ENCODE data around the gene TRRAP.

TRRAP gene

GRCh38 chr7:98949336-98950044, 71.2 kb downstream of the TRRAP start:
- DNase-seq (ENCODE audit: low read depth in 3 of 3): no peak

GRCh38 chr7:98955992-98956391, 77.7 kb downstream of the TRRAP start:
- no peak for DNase-seq (ENCODE audit: low read depth in 3 of 3)

- DNase-seq (ENCODE audit: low read depth in 3 of 3): no peak
Measured at GRCh38 chr7:98956469-98956868, 78.1 kb downstream of the TRRAP start.

GRCh38 chr7:98956937-98957336, 78.6 kb downstream of the TRRAP start:
- no peak for DNase-seq (ENCODE audit: low read depth in 3 of 3)

GRCh38 chr7:98957766-98958165, 79.4 kb downstream of the TRRAP start:
- DNase-seq (ENCODE audit: low read depth in 3 of 3): no peak

GRCh38 chr7:98958968-98959367, 80.6 kb downstream of the TRRAP start:
- DNase-seq (ENCODE audit: low read depth in 3 of 3): no peak

- no peak for DNase-seq (ENCODE audit: low read depth in 3 of 3)
Measured at GRCh38 chr7:98963305-98963704, 85.0 kb downstream of the TRRAP start.

- DNase-seq (ENCODE audit: low read depth in 3 of 3): no peak
Measured at GRCh38 chr7:98964596-98964995, 86.3 kb downstream of the TRRAP start.

- DNase-seq (ENCODE audit: low read depth in 3 of 3): no peak
Measured at GRCh38 chr7:98968621-98969020, 90.3 kb downstream of the TRRAP start.

GRCh38 chr7:98969386-98969785, 91.1 kb downstream of the TRRAP start:
- no peak for DNase-seq (ENCODE audit: low read depth in 3 of 3)

GRCh38 chr7:98970016-98970615, 91.8 kb downstream of the TRRAP start:
- no peak for DNase-seq (ENCODE audit: low read depth in 3 of 3)

- no peak for DNase-seq (ENCODE audit: low read depth in 3 of 3)
Measured at GRCh38 chr7:98970805-98971204, 92.5 kb downstream of the TRRAP start.

- no peak for DNase-seq (ENCODE audit: low read depth in 3 of 3)
Measured at GRCh38 chr7:98974205-98974604, 95.9 kb downstream of the TRRAP start.

- no peak for DNase-seq (ENCODE audit: low read depth in 3 of 3)
Measured at GRCh38 chr7:98974906-98975816, 96.8 kb downstream of the TRRAP start.

GRCh38 chr7:98976396-98977185, 98.3 kb downstream of the TRRAP start:
- no peak for DNase-seq (ENCODE audit: low read depth in 3 of 3)

- DNase-seq (ENCODE audit: low read depth in 3 of 3): no peak
Measured at GRCh38 chr7:98978672-98979071, 100.3 kb downstream of the TRRAP start.

GRCh38 chr7:98981701-98982100, 103.4 kb downstream of the TRRAP start:
- no peak for DNase-seq (ENCODE audit: low read depth in 3 of 3)

GRCh38 chr7:98982686-98983085, 104.4 kb downstream of the TRRAP start:
- no peak for DNase-seq (ENCODE audit: low read depth in 3 of 3)

- no peak for DNase-seq (ENCODE audit: low read depth in 3 of 3)
Measured at GRCh38 chr7:98984126-98984525, 105.8 kb downstream of the TRRAP start.

- no peak for DNase-seq (ENCODE audit: low read depth in 3 of 3)
Measured at GRCh38 chr7:98985406-98985805, 107.1 kb downstream of the TRRAP start.

- DNase-seq (ENCODE audit: low read depth in 3 of 3): no peak
Measured at GRCh38 chr7:98985945-98986344, 107.6 kb downstream of the TRRAP start.

GRCh38 chr7:98988641-98989040, 110.3 kb downstream of the TRRAP start:
- DNase-seq (ENCODE audit: low read depth in 3 of 3): no peak
